ENCODE data around the gene COLEC11. TPM values are rescaled to one million over a fixed set of nuclear protein-coding genes. Genes with fewer than 3 reads are reported as not detected.

COLEC11 gene
- total and polyA plus RNA-seq, 9 of the 15 experiments (the other 6 are each of a cell fraction or from before 2014, with no cell fraction given) = 0.32 to 4.3 (median 1.8) TPM

GRCh38 chr2:3604991-3605961 is 10.4 kb downstream of the COLEC11 start (continued):
- TF ChIP-seq MYBL2 (IDR thresholded peaks at IDR 0.05; ENCODE audit: low read depth) (no peak), MYBL2 (CRISPR knock-in tag; IDR thresholded peaks at IDR 0.05; ENCODE audit: borderline replicate concordance) (no peak), CREB1 (IDR thresholded peaks at IDR 0.05) (no peak), CREB1 (CRISPR knock-in tag; IDR thresholded peaks at IDR 0.05) (no peak), CREBBP (IDR thresholded peaks at IDR 0.05; ENCODE audit: low read depth, low read length) (no peak), TFAP4 (CRISPR knock-in tag; IDR thresholded peaks at IDR 0.05; ENCODE audit: borderline replicate concordance) (no peak), LCOR (CRISPR knock-in tag; IDR thresholded peaks at IDR 0.05) (no peak), ZNF707 (CRISPR knock-in tag; conservative IDR thresholded peaks at IDR 0.05) (no peak), TCF7 (IDR thresholded peaks at IDR 0.05; ENCODE audit: borderline replicate concordance) (no peak), ZNF384 (IDR thresholded peaks at IDR 0.05; ENCODE audit: low read depth, low read length) (no peak), NR4A1 (CRISPR knock-in tag; IDR thresholded peaks at IDR 0.05) (peak; percentile 89; the same call in 1 of the 2 replicates), NR4A1 (tag; IDR thresholded peaks at IDR 0.05) (no peak), TAF15 (IDR thresholded peaks at IDR 0.05; ENCODE audit: low read depth, low read length) (no peak), ZNF511 (CRISPR knock-in tag; IDR thresholded peaks at IDR 0.05) (no peak), ZNF518B (CRISPR knock-in tag; IDR thresholded peaks at IDR 0.05) (no peak), UBTF (IDR thresholded peaks at IDR 0.05; ENCODE audit: borderline replicate concordance in 1 of 2, low read depth in 2 of 2, low read length in 2 of 2) (no peak), MYNN (IDR thresholded peaks at IDR 0.05) (0 out of 2 replicates have a peak, but pooled peaks have one; percentile 17), MYNN (CRISPR knock-in tag; IDR thresholded peaks at IDR 0.05) (no peak), ZNF431 (CRISPR knock-in tag; IDR thresholded peaks at IDR 0.05) (no peak), JUN (IDR thresholded peaks at IDR 0.05; ENCODE audit: borderline replicate concordance, low read depth, low read length) (no peak), JUN (CRISPR knock-in tag; IDR thresholded peaks at IDR 0.05; ENCODE audit: borderline replicate concordance) (no peak), NUFIP1 (IDR thresholded peaks at IDR 0.05; ENCODE audit: partially characterized antibody) (no peak)
